Activated CD4-positive, alpha-beta T cell treated with anti-CD3 and anti-CD28 coated beads, Interleukin-2, amount 50 U/mL, for 16 hours (primary cell): Measurements from ENCODE around the gene SCN2B.

ENCODE experiments used
- DNase-seq: peaks from one replicate; pipeline ENCODE4 v3.0.0-alpha.2; 2020

SCN2B gene

GRCh38 chr11:118171269-118172062, 5.0 kb downstream of the SCN2B start:
- DNase-seq: peak; percentile 71

- DNase-seq: no peak
These were observed 5.6 kb downstream of the SCN2B start for GRCh38 chr11:118170882-118171268.

- no peak for DNase-seq
These were observed 6.2 kb downstream of the SCN2B start for GRCh38 chr11:118170231-118170630.

- DNase-seq: no peak
These were observed 6.9 kb downstream of the SCN2B start for GRCh38 chr11:118169300-118170140.

DNA sequence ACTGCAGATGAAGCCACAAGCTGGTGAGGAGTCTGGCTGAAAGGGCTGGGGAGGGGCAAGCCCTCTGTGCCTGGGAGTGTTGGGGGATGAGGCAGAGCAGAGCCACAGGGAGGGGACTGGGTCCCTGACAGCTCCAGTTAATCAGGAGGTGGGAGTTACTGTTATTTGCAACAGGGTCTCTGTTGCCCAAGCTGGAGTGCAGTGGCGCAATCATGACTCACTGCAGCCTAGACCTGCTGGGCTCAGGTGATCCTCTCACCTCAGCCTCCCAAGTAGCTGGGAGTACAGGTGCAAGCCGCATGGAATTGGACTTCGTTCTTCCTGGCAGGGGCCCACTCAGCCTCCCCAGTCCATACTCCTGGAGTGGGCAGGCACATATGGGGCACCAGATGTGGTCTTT, 7.7 kb downstream of the SCN2B start:
- no peak for DNase-seq

- DNase-seq: no peak
These were observed 8.1 kb downstream of the SCN2B start for GRCh38 chr11:118168316-118168715.

DNA sequence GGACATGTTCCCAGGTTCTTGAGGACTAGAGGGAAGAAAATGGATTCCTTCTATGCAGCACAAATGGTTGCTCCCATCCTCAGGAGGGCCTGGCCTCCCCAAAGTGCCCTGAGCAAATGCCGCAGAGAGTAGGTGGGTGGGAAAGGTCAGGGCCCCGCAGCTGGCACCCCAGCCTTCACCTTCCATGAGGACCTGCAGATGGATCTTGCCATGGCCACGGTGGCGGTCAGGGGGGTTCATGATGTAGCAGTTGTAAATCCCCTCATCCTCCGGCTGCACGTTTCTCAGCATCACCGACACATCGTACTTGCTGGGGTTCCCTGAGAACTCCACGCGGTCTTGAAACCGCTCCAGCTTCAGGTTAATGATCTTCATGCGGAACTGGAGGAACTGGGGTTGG, 8.5 kb downstream of the SCN2B start:
- no peak for DNase-seq

DNA sequence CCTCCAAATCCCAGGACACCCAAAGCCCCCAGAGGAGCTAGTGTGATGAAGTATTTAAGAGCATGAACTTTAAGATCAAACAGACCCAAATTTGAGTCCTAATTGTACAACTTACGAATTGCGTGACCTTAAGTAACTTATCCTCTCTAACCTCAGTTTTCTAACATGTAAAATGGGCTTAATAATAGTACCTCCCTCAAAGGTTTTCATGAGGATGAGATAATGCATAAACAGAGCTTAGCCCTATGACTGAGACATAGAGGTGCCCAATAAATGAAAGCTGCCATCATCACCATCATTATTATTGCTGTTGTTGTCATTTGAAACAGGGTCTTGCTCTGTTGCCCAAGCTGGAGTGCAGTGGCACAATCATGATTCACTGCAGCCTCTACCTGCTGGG, 9.2 kb downstream of the SCN2B start:
- no peak for DNase-seq

DNA sequence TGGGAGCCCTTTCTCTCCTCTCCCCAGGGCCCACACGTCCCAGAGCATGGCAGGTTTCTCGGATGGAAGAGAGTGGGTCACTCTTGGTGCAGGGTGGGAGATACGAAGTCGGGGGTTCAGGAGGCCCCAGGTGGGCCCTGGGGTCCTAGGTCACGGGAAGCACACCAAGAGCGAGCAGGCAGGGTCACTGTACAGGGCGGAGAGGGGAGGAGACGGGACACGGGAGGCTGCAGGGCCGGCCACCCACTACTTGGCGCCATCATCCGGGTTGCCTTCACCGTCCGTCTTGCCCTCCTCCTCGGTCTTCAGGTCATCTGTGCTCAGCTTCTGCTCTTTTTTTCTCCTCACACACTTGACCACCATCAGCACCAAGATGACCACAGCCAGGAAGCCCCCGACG, 9.8 kb downstream of the SCN2B start:
- DNase-seq: no peak

DNA sequence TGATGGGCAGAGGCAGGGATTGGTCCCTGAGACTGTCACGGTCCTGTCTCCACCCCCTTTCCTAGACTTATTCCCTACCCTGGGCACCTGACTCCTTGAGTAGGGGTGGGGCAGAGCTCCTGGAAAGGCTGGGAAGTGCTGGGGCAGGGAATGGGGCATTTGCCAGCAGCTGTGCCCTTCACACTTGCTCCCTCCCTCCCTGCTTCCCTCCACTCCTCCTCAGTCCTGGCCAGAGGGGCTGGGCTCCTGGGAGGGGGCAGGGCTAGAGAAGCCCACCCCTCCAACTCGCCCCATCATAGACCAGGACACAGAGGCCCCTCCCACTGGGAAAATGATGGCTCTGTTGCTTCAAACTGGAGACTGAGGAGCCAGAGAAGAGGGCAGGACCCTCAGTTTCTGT, 11.6 kb downstream of the SCN2B start:
- no peak for DNase-seq

DNA sequence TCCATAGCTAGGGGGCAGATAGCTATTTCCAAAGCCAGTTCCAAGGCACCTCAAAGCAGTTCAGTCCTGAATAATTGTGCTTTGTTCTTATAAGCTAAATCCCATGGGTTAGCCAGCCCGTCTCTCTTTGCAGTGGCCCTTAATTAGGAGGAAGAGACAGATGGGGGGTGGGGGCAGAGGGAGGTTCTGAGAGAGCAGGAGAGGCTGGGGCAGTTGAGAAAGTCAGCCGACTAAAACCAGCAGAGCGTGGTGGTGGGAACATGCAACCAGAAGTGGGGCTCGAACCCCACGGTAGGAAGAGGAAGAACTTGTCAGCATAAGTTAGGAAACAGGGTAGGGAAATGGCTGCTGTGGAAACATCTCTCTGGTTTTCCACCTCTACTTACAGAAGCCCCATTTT, 12.9 kb downstream of the SCN2B start:
- DNase-seq: no peak

DNA sequence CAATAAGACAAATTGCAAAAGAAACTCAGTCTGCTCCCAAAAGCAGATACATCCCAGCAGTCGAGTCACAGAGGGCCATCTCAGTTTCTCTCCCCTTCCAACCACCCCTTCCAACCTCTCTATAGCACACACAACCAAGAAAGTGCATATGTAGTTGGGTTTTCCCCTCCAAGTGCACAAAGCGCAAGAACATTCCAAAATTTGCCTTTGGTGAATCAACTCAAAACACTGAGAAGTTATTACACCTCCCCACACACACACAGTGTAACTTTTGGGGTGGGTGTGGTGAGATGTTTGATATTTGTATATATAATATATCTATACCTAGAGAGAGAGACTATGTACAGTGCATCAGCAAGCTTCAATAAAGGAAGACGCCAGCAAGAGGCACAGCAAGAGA, 13.6 kb downstream of the SCN2B start:
- no peak for DNase-seq

GRCh38 chr11:118161786-118162185, 14.7 kb downstream of the SCN2B start:
- DNase-seq: no peak

DNA sequence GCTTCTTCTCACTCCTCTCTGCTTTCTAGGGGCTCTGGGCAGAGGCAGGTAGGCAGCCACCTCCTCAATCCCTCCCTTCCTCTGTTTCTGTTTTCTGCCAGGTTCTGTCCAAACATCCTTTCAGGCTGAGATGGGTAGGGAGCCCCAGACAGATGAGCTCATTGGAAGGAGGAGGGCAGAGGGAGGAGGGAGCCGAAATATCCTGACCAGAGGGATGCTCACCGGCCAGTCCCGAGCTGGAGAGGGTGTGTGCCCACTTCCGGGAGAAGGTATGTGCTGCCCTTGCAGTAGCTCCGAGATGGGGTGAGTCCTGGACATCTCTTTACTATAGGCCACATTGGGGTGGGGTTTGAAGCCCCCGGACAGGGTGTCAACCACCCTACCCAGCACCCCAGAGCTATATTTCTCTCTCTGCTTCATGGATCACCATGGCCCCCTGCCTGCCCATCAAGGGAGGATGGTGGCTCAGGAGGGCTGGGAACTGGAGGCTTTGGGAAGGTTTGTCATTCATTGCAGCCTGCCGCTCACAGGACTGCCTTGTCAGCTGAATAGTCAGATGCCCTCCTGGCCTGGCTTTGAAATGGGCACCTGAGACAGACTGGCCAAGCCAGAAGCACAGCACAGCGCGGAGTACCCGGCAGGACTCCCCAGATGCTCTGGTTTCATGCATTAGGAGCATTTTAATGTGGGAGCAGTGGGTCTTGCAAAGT, 19.1 kb downstream of the SCN2B start:
- no peak for DNase-seq

DNA sequence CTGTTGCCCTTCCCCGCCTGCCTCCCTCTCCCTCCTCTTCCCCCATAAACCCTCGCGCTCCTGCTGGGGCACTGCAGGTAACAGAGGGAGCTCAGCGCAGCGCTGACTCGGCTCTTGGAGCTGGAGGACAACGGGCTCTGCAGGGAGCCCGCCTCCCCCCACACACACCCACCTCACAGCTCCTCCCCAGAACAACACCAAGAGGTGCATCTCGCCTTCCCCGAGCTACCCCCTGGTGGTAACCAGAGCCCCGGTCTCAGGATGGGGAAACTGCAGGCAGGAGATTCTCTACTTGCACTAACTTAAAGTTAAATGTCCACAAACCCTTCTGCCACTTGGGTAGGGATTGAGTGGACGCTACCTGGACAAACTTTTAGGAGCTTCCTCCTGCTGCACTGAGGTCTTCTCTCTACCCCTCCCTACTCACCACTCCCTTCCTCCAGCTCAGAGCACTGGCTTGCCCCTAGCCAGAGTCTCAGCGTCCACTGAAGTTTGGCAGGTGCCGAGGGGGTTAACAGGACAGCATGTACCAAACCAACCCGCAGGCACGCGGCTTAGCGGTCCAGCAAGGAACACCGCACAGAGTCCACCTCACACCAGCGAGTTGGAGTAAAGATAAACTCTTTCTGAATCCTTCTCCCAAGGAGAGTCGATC, 19.8 kb downstream of the SCN2B start:
- DNase-seq: peak; percentile 7

DNA sequence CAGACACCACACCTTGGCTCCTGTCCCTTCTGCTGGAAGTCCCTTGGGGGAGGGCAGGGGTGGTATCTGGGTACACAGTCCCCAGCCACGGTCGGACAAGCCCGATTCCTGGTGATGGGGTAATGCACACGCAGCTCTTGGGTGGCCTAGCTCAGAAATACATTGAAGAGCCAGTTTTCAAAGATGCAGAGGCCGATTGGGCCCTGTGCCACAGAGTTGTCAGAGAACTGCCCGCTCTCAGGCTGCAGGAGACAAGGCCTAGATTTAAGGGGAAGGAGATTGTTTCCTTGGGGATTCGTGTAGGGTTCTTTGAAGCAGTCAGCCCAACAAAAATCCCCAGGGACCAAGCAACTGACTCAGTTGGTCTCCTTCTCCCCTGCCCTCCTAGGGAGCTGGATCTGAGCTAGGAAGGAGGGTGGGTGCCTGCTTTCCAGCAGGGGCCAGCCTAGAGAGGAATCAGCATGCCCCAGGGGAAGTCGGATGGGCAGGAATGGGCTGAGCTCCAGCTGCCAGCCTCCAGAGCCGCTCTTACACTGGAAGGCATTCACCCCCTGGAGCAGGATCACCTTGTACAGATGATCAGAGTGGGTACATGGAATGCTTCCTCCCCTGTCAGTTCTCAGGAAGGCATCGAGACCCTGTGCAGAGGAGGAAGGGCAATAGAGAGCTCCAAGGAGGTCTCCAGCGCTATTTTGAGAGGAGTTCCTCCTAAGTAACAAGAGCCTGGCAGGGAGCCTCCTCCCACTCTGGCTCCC, 20.5 kb downstream of the SCN2B start:
- DNase-seq: no peak

GRCh38 chr11:118154641-118155040, 21.8 kb downstream of the SCN2B start:
- no peak for DNase-seq

- no peak for DNase-seq
These were observed 22.5 kb downstream of the SCN2B start for GRCh38 chr11:118153976-118154375.

GRCh38 chr11:118153516-118153915, 22.9 kb downstream of the SCN2B start:
- no peak for DNase-seq

DNA sequence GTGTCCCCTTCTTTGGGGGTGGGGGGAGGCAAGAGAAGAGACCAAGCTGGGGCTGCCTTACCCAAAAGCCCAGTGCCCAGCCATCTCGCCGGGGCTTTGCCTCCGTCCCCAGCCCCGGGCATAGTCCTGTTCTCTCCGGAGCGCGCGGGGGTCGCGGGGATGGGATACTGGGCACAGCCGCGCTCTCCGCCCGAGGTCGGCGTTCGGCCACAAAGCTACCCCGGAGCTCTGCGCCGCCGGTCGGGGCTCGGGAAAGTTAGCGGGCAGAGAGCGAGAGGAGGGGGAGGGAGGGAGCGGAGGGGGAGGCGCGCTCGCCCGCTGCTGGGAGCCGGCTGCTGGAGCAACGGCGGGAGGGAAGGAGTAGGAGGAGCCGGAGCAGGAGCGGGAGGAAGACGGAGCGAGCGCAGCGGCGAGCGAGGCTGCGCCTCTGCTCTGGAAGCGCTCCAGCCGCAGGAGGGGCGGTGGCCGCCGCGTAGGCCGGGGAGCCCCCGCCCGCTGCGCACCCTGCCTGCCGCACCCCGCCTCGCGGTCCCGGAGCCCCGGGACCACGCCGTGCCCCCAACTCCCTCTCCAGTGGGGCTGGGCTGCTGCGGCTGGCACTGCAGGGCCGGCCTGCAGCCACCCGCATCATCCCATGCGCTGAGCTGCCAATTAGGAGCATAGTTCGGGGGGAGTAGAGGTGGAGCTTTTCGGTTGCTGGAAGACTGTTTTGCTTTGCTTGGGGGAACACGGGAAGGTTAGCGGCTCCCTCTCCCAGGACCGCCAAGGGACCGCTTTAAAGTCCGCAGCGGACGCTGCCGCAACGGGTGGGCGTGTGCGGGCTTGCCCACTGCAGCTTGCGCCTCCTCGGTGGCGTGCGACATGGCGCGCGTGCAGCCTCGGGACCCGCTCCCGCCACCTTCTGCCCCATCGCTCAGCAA, 23.6 kb downstream of the SCN2B start, which contains the start of gene SCN4B:
Gene SCN4B (minus strand): TSS at position 272 of the 920 bp plus-strand sequence. CDS start 150 bp downstream, at position 122.
- DNase-seq: no peak

GRCh38 chr11:118152020-118152551, 24.4 kb downstream of the SCN2B start:
- no peak for DNase-seq
